Globus pallidus (tissue), 1 donor: ENCODE measurements around the gene SDK2.
"Not testable (repeated sequence)": the region's sequence is repeated elsewhere in the genome, so short reads cannot be mapped to it uniquely, and the experiment has no call there.

Experiments
- DNase-seq: peaks from one replicate; pipeline ENCODE4 v3.0.0-alpha.2; 2015; ENCODE audit warnings: low spot score

SDK2 gene

DNA sequence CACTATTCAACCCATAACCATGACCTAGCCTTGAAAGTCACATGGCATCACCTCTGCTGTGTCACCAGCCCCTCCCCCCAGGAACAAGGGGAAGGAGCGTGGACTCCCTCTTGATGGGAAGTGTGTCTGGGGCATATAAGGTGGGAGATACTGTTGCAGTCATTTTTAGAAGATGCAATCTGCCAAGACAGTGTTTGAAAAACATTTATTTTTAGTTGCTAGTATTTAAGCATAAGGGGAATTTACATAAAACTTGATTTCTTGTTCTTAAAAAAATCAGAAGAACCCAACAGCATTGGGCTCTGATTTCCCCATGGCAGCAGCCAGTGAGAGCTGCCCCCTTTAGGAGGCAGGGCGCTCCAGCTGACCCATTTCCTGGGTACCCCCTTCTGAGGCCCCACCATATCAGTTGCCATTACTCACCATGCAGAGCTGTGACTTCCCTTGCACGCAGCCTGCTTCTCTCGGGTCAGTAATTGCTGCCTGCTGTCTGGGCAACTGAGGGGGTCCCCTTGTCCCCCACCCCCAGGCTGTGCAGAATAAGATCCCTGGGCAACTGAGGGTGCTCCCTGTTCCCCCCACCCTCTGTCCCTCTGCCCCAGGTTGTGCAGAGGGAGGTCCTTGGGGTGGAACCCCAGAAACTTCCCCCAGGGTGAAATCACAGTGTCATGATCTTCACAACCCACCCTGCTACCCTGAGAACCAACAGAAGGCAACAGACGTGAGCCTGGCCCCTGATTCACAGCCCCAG lies 320.7 kb downstream of the SDK2 start:
- no peak for DNase-seq

DNA sequence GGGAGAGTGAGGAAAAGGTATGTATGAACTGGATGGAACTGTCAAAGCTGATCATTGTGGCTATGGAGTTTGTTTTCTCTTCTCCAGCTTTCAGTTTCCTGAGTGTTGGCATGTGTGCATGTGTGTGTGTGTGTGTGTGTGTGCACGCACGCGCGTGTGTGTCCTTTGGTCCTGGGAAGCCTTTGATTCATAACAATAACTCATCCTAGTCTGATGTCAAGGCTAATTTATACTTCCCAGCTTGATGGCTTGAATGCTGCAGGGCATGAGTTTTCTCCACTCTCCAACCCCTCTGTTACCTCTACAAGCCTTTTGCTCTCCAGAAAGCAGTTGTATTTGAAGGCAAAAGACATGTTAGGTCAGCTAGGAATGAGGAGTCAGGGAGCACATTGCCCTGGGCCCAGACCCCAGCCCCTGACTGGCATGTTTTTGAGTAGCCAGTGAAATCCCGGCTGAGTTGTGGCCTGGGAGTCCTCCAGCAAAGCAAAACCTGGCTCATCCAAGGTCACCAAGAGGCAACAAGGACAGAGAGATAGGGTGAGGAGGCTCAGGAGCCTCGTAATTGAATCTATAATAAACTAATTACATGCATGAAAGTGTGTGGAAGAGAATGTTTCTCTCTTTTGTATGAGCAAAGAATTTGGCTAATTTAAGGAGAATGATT lies 323.5 kb downstream of the SDK2 start:
- DNase-seq, result no peak

DNA sequence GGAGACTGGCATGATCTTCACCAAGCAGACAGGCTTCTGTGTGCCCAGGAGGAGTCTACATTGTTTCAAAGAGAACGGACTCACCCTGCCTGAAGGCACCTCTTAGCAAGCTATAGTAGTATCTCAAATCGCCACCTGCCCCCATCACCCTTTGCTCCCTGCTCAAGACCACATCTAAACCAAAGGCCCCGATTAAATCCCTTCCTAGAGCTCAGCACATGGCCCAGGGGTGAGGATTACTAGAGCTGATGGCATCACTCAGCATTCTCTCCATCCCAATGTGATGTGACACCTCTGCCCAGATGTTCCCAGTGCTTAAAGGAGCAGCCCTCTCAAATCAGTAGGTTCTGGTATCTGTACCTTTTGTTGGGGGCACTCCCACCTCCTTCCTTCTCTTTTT lies 324.5 kb downstream of the SDK2 start:
- no peak for DNase-seq

DNA sequence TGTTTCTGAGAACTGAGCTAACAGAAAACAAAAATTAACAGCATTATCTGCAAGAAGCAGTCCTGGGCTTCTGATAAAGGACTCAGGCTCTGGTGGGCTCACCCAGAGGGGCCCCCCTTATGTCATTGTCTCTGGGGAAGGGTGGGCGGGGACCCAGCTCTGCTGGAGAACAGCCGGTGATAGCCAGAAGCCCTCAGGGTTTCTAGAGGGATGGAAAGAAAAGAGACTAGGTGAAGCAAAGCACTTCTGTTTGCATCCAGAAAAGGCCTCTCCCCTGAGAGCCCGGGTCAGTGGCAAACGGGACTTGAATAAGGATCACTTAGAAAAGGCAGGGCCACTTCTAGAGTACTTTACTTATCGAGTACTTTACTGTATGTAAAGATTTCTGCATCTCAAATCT lies 325.4 kb downstream of the SDK2 start:
- no peak for DNase-seq

DNA sequence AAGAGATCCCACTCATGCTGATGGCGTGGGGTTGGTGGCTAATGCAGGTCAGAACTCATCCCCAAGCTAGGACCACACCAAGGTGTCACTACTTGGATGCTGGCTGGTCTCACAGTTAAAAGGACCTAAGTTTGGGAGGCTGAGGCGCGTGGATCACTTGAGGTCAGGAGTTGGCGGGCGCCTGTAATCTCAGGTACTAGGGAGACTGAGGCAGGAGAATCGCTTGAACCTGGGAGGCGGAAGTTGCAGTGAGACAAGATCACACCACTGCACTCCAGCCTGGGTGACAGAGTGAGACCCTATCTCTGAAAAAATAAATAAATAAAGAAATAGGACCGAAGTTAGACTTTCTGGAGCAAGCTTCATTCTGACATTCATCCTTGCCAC lies 325.8 kb downstream of the SDK2 start:
- DNase-seq, result no peak

DNA sequence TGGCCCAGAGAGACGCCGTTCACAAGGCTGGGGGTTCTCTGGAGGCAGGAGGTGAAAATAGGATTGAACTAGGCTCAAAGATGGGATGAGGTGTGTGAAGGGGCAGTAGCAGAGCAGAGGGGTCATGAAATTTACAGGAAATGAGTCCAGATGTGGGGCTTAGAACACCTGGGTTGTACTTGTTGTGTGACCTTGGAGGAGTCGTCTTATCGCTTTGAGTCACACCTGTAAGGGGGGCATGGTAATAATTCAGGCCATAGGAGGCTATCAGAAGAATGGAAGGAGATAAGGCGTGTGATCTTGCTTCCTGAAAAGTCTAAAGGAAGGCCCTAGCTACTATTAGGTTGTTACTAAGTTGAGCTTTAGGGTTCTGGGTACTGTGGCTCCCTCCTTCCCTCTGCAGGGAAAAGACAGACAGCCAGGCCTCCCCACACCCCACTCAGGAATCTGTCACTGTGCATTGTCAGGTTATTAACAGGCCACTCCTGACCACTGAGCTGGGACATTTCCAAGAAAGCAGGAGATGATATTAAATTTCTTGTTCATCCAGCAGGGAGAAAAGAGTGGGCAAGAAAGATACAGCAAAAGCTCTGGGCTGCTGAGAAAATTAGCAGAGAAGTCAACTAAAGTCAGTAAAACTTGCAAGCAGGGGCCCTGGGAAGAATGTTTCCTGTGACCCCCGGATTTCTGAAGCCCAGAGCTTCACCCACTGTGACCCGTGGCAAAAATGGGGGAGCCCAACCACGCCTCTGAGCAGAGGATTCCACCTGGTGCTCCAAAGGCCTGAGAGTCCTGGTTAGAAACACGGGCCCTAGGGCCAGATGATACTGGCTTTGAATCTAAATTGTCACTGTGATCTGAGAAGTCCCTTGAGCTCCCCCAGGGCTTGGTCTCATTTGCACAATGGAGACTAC lies 326.5 kb downstream of the SDK2 start:
- no peak for DNase-seq

DNA sequence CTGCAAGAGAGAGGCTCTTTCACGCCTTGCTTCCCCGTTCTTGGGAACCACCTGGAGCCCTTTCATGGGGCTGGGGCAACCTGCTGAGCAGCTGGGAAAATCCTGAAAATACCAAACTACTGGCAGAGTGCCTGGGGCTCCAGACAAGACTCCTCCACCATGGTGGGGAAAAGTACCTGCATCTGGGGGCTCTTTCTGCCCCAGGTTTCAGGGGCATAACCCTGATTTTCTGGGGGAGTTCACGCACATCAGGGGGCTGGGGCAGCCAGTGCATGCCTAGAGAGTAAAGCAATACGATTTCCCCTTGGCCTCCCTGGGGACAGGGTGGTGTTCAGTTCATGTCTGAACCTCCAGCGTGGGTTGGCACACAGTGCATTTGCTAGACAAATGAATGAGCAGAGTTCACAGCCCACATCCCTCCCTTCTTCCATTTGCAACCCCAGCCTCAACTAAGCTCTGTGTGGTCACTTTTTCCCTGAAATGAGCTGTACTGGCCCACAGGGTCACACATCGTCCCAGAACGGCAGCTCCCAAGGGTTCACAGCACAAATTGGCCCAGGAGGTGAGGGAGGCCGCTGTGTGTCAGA lies 327.2 kb downstream of the SDK2 start:
- DNase-seq, result no peak

DNA sequence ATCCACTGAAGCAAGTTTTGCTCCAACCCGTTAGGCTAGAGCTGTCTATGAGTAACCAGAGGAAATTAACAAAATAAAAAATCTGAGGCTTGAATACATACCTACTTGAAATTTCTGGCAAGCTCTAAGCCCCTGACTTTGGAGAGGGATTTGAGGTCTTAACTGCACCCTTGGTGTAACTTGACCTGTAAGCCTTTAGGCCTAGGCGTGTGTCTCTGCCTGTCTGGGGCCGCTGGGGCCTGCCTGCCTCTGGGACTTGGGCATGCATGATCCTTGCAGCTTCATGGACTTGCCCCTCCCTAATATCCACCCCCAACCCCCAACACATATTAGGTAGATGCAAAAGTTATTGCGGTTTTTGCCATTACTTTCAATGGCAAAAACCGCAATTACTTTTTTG lies 328.8 kb downstream of the SDK2 start:
- DNase-seq, result no peak

DNA sequence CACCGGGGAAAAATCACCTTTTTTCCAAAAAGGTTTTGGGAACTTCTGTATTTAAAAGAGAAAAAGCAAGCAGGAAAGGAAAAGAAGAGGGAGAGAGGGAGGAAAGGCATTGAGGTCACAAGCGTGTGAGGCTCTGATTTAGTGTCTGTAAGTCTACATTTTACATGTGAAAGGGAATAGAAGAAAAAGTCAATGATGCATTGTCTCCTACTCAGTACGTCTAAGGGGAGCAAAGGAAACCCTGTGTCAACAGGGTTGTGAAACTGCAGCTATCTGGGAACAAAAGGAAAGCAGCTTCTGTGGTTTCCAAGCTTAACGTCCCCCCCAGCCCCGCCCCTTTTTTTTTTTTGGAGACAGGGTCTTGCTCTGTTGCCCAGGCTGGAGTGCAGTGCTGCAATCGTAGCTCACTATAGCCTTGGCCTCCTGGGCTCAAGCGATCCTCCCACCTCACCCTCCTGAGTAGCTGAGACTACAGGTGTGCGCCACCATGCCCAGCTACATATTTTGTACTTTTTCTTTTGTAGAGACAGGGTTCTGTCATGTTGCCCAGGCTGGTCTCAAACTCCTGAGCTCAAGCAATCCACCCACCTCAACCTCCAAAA lies 330.6 kb downstream of the SDK2 start:
- DNase-seq, result no peak

DNA sequence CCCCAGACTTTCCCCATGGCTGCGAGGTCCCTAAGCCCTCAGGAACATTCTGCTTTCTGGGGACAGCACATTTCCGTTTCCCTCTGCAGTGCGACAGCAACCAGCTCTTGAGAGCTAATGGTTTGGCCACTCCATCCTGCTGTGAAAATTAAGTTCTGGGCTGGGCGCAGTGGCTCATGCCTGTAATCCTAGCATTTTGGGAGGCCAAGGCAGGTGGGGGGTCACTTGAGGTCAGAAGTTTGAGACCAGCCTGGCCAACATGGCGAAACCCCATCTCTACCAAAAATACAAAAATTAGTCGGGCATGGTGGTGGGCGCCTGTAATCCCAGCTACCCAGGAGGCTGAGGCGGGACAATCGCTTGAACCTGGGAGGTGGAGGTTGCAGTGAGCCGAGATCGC lies 331.4 kb downstream of the SDK2 start:
- not testable (repeated sequence) for DNase-seq

DNA sequence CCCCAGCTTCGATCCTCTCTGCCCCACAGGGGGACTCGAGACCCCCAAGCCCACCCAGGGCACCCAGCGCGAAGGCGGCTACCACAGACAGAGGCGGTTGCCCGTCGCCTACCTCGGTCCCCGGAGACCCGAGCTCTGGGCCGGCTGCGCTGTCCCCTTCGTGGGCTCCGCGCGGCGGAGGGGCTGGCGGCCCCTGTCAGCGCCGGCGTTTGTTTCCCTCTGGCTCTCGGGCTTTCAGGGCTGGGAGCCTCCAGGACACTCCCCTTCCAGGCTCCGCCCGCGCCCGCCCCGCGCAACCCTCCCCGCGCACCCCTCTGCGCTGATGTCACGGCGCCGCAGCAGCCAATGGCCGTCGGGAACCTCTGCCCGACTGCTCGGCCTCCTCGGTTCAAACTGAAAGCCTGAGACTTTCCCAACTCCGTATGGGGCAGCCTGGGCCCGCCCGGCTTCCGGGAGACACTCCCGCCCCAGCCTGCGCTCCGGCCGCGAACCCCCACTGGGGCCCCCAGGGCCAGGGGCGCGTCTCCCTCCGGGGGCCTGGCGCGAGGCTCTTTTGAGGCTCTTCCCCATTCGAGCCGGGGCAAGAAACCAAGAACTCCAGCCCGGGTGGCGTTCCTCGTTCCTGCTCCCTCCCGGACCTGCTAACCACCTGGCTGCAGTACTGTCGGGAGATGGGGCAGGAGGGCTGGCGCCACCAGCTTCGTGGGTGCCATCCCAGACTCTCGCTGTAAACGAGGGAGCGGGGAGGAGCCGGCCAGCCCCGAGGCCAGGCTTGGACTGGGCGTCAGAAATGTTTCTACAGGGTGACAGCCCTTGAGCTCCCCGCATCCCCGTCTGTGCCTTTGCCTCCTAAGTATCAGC lies 332.2 kb downstream of the SDK2 start, which contains the start of gene CDC42EP4:
Gene CDC42EP4, minus strand, starts transcription at position 221 of the 861 bp plus-strand sequence. CDS start 25,501 bp downstream, outside the sequence.
- peak; percentile 95 for DNase-seq

DNA sequence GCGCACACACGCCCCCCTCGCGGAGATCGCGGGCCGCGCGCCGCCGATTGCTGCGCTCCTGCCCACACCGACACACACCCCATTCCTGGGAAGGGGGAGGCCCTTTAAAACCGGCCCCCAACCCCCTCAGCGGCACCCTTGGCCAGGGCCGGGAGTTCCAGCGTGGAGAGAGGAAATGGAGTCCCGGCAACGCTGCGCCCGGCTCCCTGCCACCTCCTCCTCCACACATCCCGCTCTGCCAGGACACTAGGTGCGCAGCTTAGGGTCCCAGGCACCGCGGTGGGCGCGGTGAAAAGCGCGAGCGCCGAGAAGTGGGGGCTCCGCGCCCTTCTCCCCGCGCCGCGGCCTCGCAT lies 332.8 kb downstream of the SDK2 start:
- DNase-seq, result no peak

DNA sequence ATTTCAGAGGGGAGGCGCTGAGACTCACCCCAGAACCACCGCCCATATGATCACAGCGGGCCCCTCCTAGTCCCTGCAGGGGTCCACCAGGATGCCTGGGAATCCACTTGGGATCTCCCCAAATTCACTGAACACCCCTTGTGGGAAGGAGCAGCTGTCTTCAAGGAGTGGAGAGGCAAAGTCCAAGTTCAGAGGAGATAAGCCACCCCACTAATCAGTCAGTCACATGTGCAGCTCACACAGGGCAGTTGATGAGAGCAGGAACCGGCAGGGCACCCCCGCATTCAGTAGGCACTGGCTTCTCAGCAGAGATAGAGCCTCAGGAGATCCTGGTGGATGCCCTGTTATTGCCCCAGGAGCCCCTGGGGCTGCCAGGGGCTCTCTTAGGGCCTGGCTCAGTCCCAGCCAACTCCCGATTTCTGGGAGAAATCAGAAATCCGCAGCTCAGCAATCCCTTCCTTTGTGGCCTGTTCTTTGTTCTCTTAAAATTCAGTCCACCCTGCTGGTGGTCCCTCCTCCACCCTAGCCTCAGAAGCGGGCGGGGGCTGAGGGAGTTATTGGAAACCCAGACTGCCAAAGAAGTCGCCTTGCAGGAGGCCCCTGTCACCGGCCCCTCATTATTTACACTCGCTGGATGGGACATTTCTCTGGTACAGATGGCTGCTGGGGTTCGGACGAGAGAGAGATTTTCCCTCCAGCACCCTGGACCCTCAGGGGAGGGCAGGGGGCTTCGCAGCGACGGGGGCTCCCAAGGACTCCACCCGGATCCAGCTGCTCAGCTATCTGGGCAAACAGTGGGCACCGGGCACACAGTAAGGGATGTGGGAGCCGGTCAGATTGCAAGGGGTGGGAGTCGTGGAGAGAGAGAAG lies 334.3 kb downstream of the SDK2 start:
- no peak for DNase-seq

DNA sequence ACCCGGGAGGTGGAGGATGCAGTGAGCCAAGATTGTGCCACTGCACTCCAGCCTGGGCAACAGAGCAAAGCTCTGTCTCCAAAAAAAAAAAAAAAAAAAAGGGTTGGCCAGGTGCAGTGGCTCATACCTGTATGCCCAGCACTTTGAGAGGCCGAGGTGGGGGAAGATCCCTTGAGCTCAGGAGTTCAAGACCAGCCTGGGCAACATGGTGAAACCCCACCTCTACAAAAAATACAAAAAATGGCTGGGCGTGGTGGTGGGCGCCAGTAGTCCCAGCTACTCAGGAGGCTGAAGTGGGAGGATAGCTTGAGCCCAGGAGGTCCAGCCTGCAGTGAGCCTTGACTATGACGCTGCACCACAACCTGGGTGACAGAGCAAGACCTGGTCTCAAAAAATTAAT lies 335.3 kb downstream of the SDK2 start:
- DNase-seq, result not testable (repeated sequence)

DNA sequence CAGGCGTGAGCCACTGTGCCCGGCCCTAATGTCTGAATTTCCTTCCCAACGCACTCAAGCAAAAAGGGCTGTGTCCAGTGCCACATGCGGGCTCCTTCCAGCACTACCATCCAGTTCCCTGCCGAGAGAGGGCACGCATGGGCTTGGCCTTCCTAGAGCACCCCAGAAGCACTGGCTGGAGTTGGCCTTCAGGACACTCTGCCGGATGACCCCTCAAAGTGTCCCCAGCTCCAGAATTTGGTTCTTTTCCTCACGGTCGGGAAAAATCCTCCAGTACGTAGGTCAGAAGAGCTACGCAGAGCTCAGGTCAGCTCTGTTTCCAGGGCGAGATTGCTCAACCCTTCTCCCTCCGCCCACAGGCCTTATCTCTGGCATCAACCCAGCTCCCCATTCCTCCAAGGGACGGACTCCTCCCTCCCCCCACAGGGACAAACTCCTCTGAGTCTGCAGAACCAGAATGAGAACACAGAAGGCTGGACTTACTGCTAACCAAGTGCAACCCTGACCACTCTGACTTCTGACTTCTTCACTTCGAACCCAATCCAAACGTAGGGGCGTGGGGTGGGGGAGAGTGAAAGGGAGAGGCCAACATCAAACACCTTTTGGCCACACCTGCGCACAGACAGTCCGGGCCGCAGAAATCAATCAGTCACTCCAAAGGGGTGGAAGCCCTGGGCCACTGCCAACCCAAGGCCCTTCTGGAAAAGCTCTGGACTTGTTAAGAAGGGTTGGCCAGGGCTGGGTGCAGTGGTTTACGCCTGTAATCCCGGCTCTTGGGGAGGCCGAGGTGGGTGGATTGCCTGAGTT lies 336.0 kb downstream of the SDK2 start:
- no peak for DNase-seq

DNA sequence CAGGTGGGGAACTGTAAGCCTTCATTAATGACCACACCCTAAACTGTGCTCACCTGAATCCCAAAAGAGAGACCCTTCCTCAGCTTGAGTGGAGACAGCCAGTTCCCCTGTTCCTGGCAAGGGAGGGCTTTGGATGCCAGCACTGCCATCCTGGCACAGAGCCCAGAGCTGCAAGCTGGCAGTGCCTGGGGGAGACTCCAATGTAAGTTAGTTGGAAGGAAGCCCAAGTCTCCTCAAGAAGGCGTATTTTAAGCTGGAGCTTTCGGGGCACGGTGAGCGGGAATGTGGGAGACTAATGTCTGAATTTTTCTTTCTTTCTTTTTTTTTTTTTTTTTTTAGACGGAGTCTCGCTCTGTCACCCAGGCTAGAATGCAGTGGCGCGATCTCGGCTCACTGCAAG lies 337.1 kb downstream of the SDK2 start:
- DNase-seq, result peak; percentile 70

DNA sequence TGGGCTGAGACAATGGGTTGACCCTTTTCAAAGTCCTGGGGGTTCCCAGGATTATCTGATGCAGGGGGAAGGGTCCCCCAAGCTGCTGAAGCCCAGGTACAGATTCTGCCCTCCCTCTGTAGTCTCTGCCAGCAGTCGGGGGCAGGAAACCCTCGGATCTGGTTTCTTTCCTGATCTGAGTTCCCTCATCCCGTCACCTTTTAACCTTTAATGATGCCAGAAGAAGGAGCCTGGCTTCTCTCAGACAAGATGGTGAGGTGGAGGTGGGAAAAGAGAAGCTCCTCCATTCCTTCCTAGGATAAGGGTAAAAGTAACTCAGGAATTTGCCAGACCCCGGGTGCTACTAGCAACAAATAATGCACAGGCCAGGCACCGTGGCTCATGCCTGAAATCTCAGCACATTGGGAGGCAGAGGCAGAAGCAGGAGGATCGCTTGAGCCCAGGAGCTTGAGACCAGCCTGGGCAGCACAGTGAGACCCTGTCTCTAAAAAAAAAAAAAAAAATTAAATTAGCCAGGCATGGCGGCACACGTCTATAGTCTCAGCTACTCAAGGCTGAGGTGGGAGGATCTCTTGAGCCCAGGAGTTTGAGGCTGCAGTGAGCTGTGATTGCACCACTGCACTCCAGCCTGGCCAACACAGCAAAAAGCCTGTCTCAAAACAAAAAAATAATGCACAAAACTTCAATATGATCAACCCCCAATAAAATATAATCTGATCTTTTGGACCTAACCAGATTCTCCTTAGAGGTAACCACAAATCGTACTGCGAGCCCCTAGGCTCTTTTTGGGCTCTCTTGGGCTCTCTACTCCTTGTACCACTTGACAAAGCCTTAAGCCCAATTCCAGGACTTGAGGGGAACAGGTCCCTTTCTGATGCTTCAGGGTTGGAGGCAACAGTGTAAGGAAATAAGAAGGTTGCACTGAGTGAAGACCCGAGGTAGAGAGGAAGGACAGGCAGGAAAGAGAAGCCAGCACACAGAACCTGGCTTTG lies 338.1 kb downstream of the SDK2 start:
- no peak for DNase-seq
